GM15510 (cell line): ENCODE measurements around the gene BICD2.

Experiments used
- POLR2A ChIP-seq: IDR thresholded peaks from 3 replicates; pipeline ENCODE4 v1.6.1; 2011; ENCODE audit warnings: borderline replicate concordance; ENCODE audit not compliant: insufficient read length; ENCODE audit errors: extremely low read depth

BICD2 gene

DNA sequence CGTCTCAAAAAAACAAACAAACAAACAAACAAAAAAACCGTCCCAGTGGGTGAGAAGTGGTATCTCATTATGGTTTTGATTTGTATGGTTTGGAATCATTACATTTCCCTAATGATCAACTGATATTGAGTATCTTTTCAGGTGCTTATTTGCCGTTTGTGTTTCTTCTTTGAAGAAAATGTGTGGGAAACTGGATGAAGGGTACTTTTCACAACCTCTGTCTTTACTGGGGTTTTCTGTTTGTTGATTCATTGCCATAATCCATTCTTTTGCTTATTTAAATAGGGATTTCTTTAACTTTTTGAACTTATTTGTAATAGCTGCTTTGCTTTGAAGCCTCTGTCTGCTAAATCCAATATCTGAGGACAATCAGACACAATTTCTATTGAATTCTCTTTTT, 9.2 kb upstream of the BICD2 start:
- no peak for TF ChIP-seq POLR2A

DNA sequence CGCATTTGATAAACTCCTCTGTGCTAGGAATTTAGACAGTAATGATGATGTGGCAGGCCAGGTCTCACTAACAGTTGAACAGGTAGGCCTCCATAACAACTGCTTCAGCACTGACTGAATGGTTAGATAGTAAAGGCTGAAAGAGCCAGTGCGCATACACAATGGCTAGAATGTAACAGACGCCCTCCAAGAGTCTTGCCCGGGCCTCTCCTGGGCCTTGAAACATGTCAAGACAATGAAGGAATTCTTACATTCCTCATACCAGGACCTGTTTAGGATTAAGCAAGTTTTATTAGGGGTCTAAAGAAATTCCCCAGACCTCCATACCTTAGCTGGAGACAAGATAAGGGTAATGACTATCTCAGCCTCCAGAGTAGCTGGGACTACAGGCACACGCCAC, 6.7 kb upstream of the BICD2 start:
- no peak for TF ChIP-seq POLR2A

DNA sequence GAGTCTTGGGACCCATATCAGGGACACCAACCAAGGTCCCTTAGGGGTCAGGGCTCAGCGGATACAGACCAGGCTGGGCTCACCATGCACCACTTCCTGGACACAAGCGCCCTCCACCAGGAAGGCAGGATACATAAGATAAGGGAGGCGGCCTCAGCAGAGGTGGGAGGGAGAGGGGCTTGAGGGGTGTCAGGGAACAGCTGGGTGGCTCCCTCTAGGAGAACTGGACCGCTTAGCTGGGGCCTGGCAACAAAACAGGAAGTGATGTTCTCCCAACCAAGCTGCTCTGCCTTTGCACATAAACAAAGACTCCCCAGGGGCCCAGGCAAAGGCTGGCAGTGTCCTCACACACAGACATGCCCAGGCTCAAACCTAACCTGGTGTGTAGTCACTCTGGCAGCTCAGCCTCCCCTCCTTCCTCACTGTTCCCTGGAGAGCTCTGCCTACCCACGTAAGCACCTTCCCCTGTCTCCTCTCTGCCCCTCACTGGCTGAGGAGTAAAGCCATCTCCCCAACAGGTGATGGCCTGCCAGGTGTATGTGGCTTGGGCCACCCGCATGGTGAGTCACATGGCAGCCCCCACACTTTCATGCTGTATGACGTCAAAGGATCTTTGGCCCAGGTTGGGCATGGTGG, 5.8 kb upstream of the BICD2 start:
- no peak for TF ChIP-seq POLR2A

DNA sequence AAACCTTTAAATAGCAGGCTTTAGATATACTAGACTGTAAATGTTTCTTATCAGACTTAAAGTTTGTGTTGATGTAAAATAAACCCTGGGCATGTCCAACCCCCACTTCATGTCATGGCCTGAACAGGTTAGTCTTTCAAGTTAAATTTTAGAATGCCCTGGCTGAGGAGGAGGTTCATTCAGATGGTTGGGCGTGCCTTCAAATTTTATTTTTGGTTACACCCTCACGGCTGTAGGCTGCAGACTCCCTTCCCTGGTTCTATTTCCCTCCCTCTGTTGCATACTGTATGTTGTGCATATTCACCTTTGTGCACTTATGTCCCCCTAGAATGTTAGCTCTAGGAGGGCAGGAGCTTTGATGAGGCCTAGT, 5.3 kb upstream of the BICD2 start:
- no peak for TF ChIP-seq POLR2A

DNA sequence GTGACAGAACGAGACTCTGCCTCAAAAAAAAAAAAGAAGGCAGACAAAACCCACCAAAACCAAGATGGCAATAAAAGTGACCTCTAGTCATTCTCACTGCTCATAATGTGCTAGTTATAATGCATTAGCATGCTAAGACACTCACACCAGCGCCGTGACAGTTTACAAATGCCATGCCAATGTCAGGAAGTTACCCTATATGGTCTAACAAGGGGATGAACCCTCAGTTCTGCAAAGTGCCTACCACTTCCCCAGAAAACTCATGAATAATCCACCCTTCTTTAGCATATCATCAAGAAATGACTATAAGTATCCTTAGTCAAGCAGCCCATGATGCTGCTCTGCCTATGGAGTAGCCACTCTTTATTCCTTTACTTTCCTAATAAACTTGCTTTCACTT, 4.7 kb upstream of the BICD2 start:
- TF ChIP-seq POLR2A: no peak

DNA sequence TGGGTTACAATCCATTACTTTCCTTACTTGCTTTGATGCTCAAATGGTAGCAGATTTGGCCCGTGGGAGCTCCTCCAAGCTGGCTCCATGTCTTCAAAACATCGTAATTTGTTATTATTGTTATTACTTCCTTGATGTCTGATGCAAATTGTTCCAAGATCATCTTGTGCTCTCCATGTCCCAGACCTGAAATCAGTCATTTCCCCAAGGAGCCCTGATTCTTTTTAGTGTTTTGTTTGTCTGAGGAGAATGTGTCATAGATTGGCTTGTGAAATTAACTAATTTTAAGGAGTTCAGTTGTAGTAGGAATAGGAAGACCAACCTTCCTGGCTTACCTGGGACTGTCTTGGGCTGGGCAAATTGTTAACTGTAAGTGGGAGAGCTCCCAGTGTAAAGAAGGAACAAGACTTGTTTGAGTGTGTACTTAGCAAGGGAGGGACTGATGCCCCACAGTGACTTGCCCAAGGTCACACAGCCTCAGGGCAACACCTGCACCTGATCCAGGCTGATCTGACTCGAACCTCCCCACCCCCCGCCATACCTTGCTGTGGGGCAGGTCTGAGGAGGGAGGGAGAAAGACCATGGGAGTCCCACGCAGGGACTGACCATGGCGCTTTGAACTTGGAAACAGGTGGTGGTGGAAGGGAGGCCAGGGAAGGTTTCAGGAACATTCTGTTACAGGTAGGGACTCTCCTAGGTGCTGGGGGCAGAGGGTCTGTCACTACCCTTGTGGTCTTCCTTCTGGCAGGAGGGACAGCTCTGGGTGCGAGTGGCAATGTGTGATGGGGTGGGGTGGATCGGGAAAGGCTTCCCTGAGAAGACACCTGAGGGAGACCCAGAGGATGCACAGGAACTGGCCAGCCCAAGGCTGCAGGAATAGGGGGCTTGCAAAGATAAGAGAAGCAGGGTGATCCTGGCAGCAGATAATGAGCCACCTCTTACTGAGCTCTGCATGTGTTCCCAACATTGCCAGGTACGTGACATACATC, 2.7 kb upstream of the BICD2 start:
- TF ChIP-seq POLR2A: no peak

DNA sequence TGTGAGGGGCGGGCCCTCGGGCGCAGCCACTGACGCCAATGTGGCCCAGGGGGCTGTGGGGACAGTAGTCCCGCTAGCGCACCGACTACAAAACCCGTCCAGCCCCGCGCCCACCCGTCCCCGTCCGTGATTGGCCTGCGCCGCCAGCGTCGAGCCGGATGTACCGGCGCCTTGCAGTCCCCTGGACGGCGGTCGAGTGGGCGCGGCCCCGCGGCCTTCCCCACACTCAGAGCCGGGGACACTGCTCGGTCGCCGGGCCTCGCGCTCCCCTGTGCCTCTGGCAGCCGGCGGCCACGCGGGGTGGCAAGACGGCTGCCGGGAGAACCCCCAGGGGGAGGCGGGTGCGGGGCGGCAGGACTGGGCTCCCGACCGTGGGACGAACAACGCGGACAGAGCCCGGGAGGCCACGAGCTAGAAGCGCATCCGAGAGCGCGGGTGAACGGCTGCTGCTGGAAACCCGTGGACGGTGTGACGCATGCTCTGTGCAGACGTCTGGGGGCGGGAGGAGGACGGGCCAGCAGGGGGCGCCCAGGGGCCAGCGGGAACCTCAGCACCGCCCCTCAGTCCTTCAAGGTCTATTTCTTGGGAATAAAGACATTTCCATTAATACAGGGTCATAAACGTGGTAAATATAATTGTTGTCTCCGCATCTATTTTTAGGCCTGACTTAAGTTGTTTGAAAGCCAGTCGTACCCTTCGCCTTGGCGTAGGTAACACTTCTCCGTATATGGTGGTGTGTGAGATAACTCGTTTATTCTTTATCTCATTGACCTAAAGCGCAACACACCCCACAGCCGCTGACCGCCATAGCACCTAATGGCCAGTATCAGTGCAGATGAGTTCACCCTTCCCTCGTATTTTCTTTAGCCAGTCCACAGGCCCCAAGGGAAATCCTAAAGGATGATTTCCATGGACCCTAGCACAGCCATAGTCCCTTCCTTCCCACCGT, 629 bp upstream of the BICD2 start:
- peak; percentile 84 for TF ChIP-seq POLR2A

DNA sequence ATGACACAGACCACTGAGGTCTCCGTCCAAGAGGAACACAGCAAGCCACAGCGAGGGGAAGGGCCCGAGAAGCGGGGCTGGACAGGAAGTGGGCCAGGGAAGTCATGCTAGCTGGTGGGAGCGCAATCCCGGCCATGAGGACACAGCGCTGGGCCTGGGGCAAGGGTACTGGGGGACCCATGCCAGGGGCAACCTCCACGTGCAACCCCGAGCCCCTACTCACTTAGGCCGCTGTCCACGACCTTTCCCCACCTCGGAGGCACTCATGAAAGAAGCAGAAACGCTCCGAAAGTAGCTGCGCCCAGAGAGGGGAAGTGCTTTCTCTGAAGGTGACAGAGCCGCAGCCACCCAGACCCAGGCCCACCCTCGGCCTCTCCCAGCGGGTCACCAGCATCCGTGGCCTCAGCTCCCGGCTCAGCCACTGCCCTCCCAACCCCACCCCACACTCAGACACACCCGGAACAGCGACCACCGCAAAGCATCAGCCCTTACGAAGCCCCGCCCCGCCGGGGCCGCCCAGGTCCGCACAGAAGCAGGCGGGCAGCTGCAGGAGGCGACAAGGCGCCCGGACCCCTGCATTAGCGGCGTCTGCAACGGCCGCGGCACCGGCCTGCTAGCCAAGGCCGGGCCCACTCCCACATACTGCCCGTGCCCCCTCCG, 782 bp downstream of the BICD2 start:
- no peak for TF ChIP-seq POLR2A

DNA sequence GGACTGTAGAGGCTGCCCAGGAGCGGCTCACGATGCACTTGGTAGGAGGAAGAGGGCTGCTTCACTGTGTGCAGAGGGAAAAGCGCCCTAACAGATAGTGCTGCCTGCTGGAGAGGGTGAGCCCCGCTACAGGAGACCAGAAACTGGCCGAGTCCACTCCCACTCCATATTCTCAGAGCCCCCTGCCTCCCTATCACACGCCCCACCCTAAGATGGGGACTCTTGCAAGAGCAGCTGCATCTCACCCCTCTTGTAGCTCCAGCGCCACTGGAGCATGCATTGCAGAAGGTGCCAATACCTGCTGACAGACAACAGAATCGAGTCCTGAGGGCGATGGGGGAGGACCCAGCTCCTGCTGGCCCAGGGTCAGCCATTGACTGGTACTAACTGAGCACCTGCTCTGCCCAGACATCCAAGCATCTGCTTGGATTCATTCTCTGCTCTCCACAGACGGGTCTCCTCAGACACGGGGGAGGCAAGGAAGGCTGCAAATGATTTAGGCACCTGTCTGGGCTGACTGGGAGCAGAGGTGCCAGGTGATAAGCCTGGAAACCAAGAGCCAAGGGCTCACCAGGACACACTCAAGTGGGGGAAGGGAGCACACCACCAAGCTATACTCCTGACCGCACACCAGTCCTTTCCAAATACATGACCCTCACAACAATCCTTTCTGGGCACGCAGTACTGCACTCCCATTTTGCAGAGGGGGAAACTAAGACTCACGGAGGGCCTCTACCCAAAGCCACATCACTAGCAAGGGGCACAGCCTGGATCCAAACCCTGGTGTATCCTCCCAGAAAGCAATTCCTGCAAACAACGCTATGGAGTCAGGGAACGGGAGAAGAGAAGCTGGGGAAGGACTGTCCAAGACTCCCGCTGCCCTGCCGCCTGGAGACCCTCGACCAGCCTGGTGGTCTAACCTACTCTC, 1.6 kb downstream of the BICD2 start:
- TF ChIP-seq POLR2A: no peak

DNA sequence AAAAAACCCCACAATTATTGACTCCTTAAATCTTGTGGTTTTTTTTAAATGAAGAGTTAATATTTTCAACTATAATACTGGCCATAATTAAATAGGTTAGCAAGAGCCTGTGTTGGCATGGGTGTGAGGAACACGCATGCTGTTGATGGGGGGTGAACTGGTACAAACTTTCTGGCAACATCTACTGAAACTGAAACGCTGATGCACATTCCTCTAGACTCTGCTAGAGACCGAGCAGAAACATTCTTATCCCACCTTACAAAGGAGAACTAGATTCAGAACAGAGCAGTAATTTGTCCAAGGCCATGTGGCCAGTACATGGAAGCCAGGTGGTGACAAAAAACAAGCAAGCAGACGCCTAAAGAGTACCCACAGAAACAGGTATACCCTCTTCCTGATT, 2.4 kb downstream of the BICD2 start:
- TF ChIP-seq POLR2A: no peak

DNA sequence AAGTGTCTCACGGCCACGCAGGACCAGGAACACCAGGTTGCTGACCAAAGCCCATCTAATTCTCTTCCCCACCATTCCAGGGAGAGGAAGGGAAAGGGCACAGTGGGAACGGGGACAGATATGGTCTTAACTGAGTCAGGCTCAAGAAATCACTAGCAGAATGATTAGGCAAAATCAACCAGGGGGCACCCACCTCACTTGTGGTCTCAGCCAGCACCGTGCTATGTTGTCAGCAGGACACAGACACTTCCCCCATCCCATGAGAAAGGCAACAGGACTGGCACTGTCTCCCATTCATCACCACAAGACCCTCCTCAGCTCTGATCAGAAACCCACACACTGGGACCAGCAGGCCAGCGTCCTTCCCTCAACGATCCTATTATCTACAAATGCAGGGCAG, 2.9 kb downstream of the BICD2 start:
- no peak for TF ChIP-seq POLR2A

DNA sequence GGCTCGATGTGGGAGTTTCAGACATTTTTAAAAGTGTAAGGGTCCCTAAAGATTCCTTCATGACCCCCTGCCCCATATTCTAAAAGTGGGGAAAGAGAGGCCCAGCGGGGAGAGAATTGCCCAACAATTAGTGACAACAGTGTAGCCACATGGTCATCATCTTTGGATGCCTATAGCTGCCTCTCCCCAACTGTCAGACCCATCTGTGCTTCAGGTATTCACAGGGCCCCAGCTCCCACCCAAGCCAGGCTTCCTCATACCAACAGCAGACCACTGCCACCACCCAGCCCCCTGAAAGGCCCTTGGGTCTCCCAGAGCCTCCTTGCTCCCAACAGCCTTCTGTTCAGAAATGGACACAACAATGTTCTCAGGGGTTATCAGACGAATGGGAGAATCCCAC, 4.1 kb downstream of the BICD2 start:
- no peak for TF ChIP-seq POLR2A

DNA sequence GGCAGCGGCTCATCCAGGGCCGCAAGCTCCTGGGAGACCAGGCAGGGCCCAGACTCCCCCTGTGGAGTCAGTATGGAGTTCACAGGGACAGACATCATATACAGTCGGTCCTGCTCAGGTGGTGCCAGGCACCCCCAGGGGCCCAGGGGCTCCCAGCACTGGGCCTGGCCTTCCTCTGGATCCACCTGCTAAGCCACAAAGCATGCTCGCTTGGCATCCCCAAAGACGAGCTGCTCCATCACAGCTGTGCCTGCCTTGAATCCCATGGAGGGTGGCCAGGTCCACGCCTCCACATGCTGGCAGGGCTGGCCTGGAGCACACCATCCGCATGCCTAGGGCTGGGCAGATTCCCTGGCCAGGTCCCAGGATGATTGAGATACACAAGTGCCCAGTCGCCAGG, 4.6 kb downstream of the BICD2 start:
- TF ChIP-seq POLR2A: no peak
